Naive thymus-derived CD4-positive, alpha-beta T cell (primary cell): ENCODE results near the gene DHDH. TPM values are rescaled to one million over a fixed set of nuclear protein-coding genes. Genes with fewer than 3 reads are reported as not detected.

ENCODE experiments used
- ATAC-seq: fragments of 150-1000 bp; cut with Tn5 transposase; 2 replicates; pipeline ENCODE4 v1.10.0; 2021; ENCODE audit warnings: mild to moderate bottlenecking, moderate library complexity
- CTCF ChIA-PET: fragments of 350-600 bp; sonication (Branson Sonifier 250); formaldehyde crosslinking; loops from one replicate; lab custom pipeline; 2021; ENCODE audit warnings: antibody characterized with exemption; lab: Charles Lee
- POLR2A ChIA-PET: fragments of 350-600 bp; sonication (Branson Sonifier 250); formaldehyde crosslinking; loops from one replicate; lab custom pipeline; 2021; ENCODE audit warnings: antibody characterized with exemption, inconsistent platforms; lab: Charles Lee
- DNase-seq, 9 donors: peaks; one replicate each; pipeline versions ENCODE4 v3.0.0 to v3.0.0-alpha.2; 2020 to 2022; ENCODE audit warnings: mixed read lengths in 1 of 9
- H3K27ac ChIP-seq: one replicate; pipeline ENCODE4 v1.7.0; 2013; ENCODE audit warnings: mild to moderate bottlenecking, low read depth, low read length, moderate library complexity
- H3K27me3 ChIP-seq, 2 donors: one replicate each; pipeline ENCODE4 v1.7.0; 2013; ENCODE audit warnings: low read length in 2 of 2, mild to moderate bottlenecking in 2 of 2, moderate library complexity in 2 of 2; ENCODE audit not compliant: control insufficient read depth in 2 of 2, insufficient read depth in 2 of 2
- H3K36me3 ChIP-seq, 3 experiments: 1 replicate in 2 of 3; 2 replicates in 1 of 3; pipeline ENCODE4 v1.7.0; 2013; ENCODE audit warnings: low read length in 3 of 3, mild to moderate bottlenecking in 3 of 3, moderate library complexity in 1 of 3; ENCODE audit not compliant: insufficient read depth in 3 of 3, control insufficient read depth in 2 of 3
- H3K4me1 ChIP-seq, 2 donors: one replicate each; pipeline ENCODE4 v1.7.0; 2013; ENCODE audit warnings: low read length in 2 of 2, mild to moderate bottlenecking in 2 of 2, moderate library complexity in 1 of 2; ENCODE audit not compliant: control insufficient read depth in 2 of 2, insufficient read depth in 2 of 2
- H3K4me3 ChIP-seq: 2 replicates; pipeline ENCODE4 v1.7.0; 2013; ENCODE audit warnings: mild to moderate bottlenecking, low read length
- H3K9me3 ChIP-seq, 3 experiments: 1 replicate in 2 of 3; 2 replicates in 1 of 3; pipeline ENCODE4 v1.7.0; 2013; ENCODE audit warnings: low read length in 3 of 3; ENCODE audit not compliant: control insufficient read depth in 2 of 3
- H3K27ac Mint-ChIP-seq, 9 donors: one replicate each; pipeline ENCODE4 v1.8.0; 2020 to 2022; ENCODE audit warnings: mixed read lengths in 9 of 9, mild to moderate bottlenecking in 8 of 9, moderate library complexity in 5 of 9, inconsistent platforms in 2 of 9
- H3K27me3 Mint-ChIP-seq, 5 donors: one replicate each; pipeline ENCODE4 v1.8.0; 2021 to 2022; ENCODE audit warnings: mixed read lengths in 5 of 5, mild to moderate bottlenecking in 1 of 5
- H3K36me3 Mint-ChIP-seq, 5 donors: one replicate each; pipeline ENCODE4 v1.8.0; 2020 to 2022; ENCODE audit warnings: mixed read lengths in 5 of 5, mild to moderate bottlenecking in 3 of 5, inconsistent platforms in 1 of 5
- H3K4me1 Mint-ChIP-seq, 7 donors: one replicate each; pipeline ENCODE4 v1.8.0; 2020 to 2022; ENCODE audit warnings: mixed read lengths in 7 of 7, mild to moderate bottlenecking in 3 of 7, inconsistent platforms in 1 of 7
- H3K4me3 Mint-ChIP-seq, 10 donors: one replicate each; pipeline ENCODE4 v1.8.0; 2020 to 2022; ENCODE audit warnings: mild to moderate bottlenecking in 10 of 10, mixed read lengths in 10 of 10, moderate library complexity in 6 of 10, inconsistent platforms in 2 of 10
- H3K9me3 Mint-ChIP-seq, 11 donors: one replicate each; pipeline ENCODE4 v1.8.0; 2020 to 2022; ENCODE audit warnings: mixed read lengths in 11 of 11, mild to moderate bottlenecking in 4 of 11, inconsistent platforms in 1 of 11, moderate library complexity in 1 of 11
- intact Hi-C, 2 donors: fragments of 100-400 bp; cut with micrococcal nuclease; formaldehyde crosslinking; loops; one replicate each; pipeline ENCODE4 v1.15.1; 2023
- polyA plus RNA-seq, 2 donors: library from polyadenylated mRNA; unstranded; fragments of 300-500 nt; fragmentation: Illumina TruSeq; gene quantifications; one replicate each; pipeline ENCODE4 v1.2.3, GENCODE V29; 2021
- total RNA-seq, 6 experiments: library from RNA in 5 of 6; stranded (reverse) in 5 of 6; gene quantifications; 1 replicate in 5 of 6; 2 replicates in 1 of 6; pipeline ENCODE4 v1.2.3 and lab custom pipeline; 2021 to 2026

DHDH gene
- total and polyA plus RNA-seq, 7 experiments from 2014 or later: 1.0 to 2.7 (median 1.3) TPM

- peak overlapping the region; percentile 23 to 100 (median 78) for H3K4me3 Mint-ChIP-seq
- POLR2A ChIA-PET: interaction anchor here (0.8 to 1.5 kb wide), 10 partner anchors 8 to 167 kb away, joined by 3 to 7 read pairs (median 4); partner anchors contain the start of genes NUCB1 and PPP1R15A
- peak overlapping the region; percentile 66 to 100 (median 91) for H3K27ac Mint-ChIP-seq
- peaks cover 0 to 35% (median 11%) of the 10 kb centered on the region in 5 donors for H3K36me3 Mint-ChIP-seq
- Histone ChIP-seq H3K27me3 (no peaks in the 10 kb centered on the region), H3K4me1 (peaks cover 36 to 37% of the 10 kb centered on the region in 2 donors), H3K4me3 (no peak overlapping the region), H3K36me3 (peaks cover 0 to 12% (median 6%) of the 10 kb centered on the region in 3 experiments), H3K27ac (peak overlapping the region; percentile 64), H3K9me3 (no peaks in the 10 kb centered on the region)
- H3K27me3 Mint-ChIP-seq: no peaks in the 10 kb centered on the region
- DNase-seq (peak in 2 of 9 donors; percentile 29 to 34), ATAC-seq (peak; percentile 41)
- H3K4me1 Mint-ChIP-seq: peaks cover 42 to 87% (median 72%) of the 10 kb centered on the region in 7 donors
- H3K9me3 Mint-ChIP-seq: peaks cover 0 to 5% (median 0%) of the 10 kb centered on the region in 11 donors
- CTCF ChIA-PET: interaction anchor here (0.6 to 1.0 kb wide), 4 partner anchors 9 to 203 kb away, joined by 3 to 6 read pairs (median 4); partner anchors contain the start of genes GYS1 and RUVBL2
- intact Hi-C loops: no loop called here
Measured at GRCh38 chr19:48962029-48962848, 28.7 kb downstream of the DHDH start.

- Histone ChIP-seq H3K9me3 (no peaks in the 10 kb centered on the region), H3K4me1 (peaks cover 32 to 37% of the 10 kb centered on the region in 2 donors), H3K4me3 (no peak overlapping the region), H3K27ac (peak overlapping the region; percentile 64), H3K27me3 (no peaks in the 10 kb centered on the region), H3K36me3 (peaks cover 0 to 17% (median 6%) of the 10 kb centered on the region in 3 experiments)
- H3K9me3 Mint-ChIP-seq: peaks cover 0 to 5% (median 0%) of the 10 kb centered on the region in 11 donors
- DNase-seq: no peak
- ChIA-PET CTCF (interaction anchor here (0.7 to 1.0 kb wide), 2 partner anchors 8 to 31 kb away, joined by 3 to 4 read pairs; partner anchors contain the start of genes GYS1 and RUVBL2), POLR2A (interaction anchor here (1.0 to 1.5 kb wide), 4 partner anchors 8 to 118 kb away, joined by 3 to 6 read pairs (median 4); partner anchors contain the start of gene NUCB1)
- intact Hi-C loops: no loop called here
- ATAC-seq: no peak
- H3K27me3 Mint-ChIP-seq: no peaks in the 10 kb centered on the region
- peak overlapping the region; percentile 77 to 100 (median 93) for H3K27ac Mint-ChIP-seq
- H3K4me1 Mint-ChIP-seq: peaks cover 42 to 87% (median 67%) of the 10 kb centered on the region in 7 donors
- peaks cover 0 to 30% (median 11%) of the 10 kb centered on the region in 5 donors for H3K36me3 Mint-ChIP-seq
- H3K4me3 Mint-ChIP-seq: peak overlapping the region in 9 of 10 donors; percentile 23 to 100 (median 94)
Measured at GRCh38 chr19:48962849-48963165, 29.3 kb downstream of the DHDH start.

- POLR2A ChIA-PET: interaction anchor here (0.6 to 5.3 kb wide), 10 partner anchors 9 to 326 kb away, joined by 3 to 58 read pairs (median 3); partner anchors contain the start of genes BAX, CA11, DBP and GYS1
- CTCF ChIA-PET: no interaction called here
- peak overlapping the region; percentile 43 for H3K4me3 ChIP-seq
- intact Hi-C loops: loop anchor here (2.0 kb wide), 3 partner anchors 91 to 317 kb away; partner anchors contain the start of genes CA11 (in 1 of the 2) and PPP1R15A (in 1 of the 2)
- Mint-ChIP-seq H3K27me3 (no peaks in the 10 kb centered on the region), H3K4me1 (peaks cover 42 to 80% (median 65%) of the 10 kb centered on the region in 7 donors), H3K27ac (peak overlapping the region; percentile 92 to 100 (median 97)), H3K9me3 (peaks cover 0 to 5% (median 0%) of the 10 kb centered on the region in 11 donors), H3K4me3 (peak overlapping the region; percentile 94 to 100 (median 99)), H3K36me3 (peaks cover 0 to 30% (median 11%) of the 10 kb centered on the region in 5 donors)
- H3K36me3 ChIP-seq: peaks cover 0 to 25% (median 6%) of the 10 kb centered on the region in 3 experiments
- peak overlapping the region; percentile 68 for H3K27ac ChIP-seq
- H3K4me1 ChIP-seq: peaks cover 30 to 37% of the 10 kb centered on the region in 2 donors
- H3K9me3 ChIP-seq: no peaks in the 10 kb centered on the region
- ATAC-seq (no peak), DNase-seq (peak in 2 of 9 donors; percentile 32 to 75)
- H3K27me3 ChIP-seq: no peaks in the 10 kb centered on the region
Measured at GRCh38 chr19:48963371-48964204, 30.1 kb downstream of the DHDH start.

DNA sequence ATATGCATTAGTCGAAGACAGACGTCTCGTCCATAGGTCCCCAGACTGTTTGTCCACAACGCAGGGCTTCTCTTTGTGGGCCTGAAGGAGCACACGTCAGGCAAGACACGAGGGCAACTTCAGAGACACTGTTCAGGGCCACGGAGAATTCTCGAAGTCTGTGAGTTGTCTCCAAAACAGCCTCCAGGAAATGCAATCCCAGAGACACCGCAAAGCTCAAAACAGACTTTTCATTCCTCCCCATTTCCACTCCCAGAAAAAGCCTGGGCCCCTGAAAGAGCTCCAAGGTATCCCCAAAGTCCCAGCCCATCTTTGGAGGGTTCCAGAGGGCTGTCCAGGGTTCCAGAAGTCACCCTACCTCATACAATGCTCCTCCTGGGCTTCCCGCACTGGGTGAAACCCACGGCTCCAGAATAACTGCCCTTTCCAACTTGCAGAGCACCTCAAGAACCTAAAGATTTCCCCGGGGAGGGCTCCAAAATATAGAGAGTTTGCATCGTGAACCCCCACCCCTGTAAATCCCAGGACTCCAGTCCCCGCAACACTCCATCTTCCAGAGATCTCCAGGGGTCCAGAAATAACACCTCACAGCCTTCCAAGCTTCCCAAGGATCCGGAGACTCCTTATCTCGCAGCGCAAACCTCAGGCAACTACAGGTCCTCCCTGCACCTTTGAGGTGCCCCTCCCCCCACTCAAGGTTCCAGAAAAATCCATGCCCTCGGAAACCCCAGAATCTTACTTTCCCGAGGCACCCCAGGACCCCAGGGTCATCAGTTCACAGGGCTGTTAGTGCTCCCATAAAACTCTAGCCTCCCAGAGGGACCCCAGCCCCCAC lies 30.9 kb downstream of the DHDH start:
- no peaks in the 10 kb centered on the region for H3K9me3 ChIP-seq
- peak overlapping the region; percentile 94 to 100 (median 99) for H3K4me3 Mint-ChIP-seq
- peak overlapping the region; percentile 43 for H3K4me3 ChIP-seq
- peaks cover 0 to 5% (median 0%) of the 10 kb centered on the region in 11 donors for H3K9me3 Mint-ChIP-seq
- POLR2A ChIA-PET: interaction anchor here (0.6 to 5.3 kb wide), 17 partner anchors 10 to 327 kb away, joined by 3 to 58 read pairs (median 4); partner anchors contain the start of genes BAX, CA11, DBP and GYS1
- H3K27ac ChIP-seq: peak overlapping the region; percentile 68
- peak overlapping the region; percentile 92 to 100 (median 97) for H3K27ac Mint-ChIP-seq
- ATAC-seq: no peak
- peak in 3 of 9 donors; percentile 27 to 36 (median 28) for DNase-seq
- H3K27me3 ChIP-seq: no peaks in the 10 kb centered on the region
- CTCF ChIA-PET: interaction anchor here (0.7 kb wide), 1 partner anchor 642 kb away, joined by 3 read pairs; no protein-coding TSS in a partner anchor
- intact Hi-C loops: loop anchor here (1.0 to 5.0 kb wide), 15 partner anchors 9 to 632 kb away; partner anchors contain the start of genes CA11 (in 2 of the 2), GYS1 (in 2 of the 2), NUCB1 (in 2 of the 2) and RUVBL2 (in 2 of the 2)
- peaks cover 0 to 30% (median 11%) of the 10 kb centered on the region in 5 donors for H3K36me3 Mint-ChIP-seq
- no peaks in the 10 kb centered on the region for H3K27me3 Mint-ChIP-seq
- H3K36me3 ChIP-seq: peaks cover 0 to 33% (median 6%) of the 10 kb centered on the region in 3 experiments
- H3K4me1 ChIP-seq: peaks cover 30 to 37% of the 10 kb centered on the region in 2 donors
- peaks cover 42 to 74% (median 62%) of the 10 kb centered on the region in 7 donors for H3K4me1 Mint-ChIP-seq
